NCI-H345 treated with DMSO at 0.1 percent for 48 hours (cell line): ENCODE results near the gene TACC2.
"Not testable (repeated sequence)": the region's sequence is repeated elsewhere in the genome, so short reads cannot be mapped to it uniquely, and the experiment has no call there.

Experiments used
- DNase-seq: peaks from one replicate; lab custom pipeline; 2025; ENCODE audit not compliant: unreplicated experiment; lab: John Stamatoyannopoulos, UW

TACC2 gene

GRCh38 chr10:122089311-122090017, 100.5 kb downstream of the TACC2 start:
- no peak for DNase-seq

GRCh38 chr10:122091722-122092121, 102.8 kb downstream of the TACC2 start:
- no peak for DNase-seq

- no peak for DNase-seq
Observed at GRCh38 chr10:122093076-122093475, 104.1 kb downstream of the TACC2 start.

GRCh38 chr10:122096181-122096580, 107.2 kb downstream of the TACC2 start:
- DNase-seq, result not testable (repeated sequence)

- DNase-seq, result no peak
Observed at GRCh38 chr10:122096705-122097104, 107.7 kb downstream of the TACC2 start.

- no peak for DNase-seq
Observed at GRCh38 chr10:122097935-122098334, 109.0 kb downstream of the TACC2 start.

- no peak for DNase-seq
Observed at GRCh38 chr10:122098924-122099323, 110.0 kb downstream of the TACC2 start.

GRCh38 chr10:122099562-122099961, 110.6 kb downstream of the TACC2 start:
- DNase-seq, result no peak

GRCh38 chr10:122102146-122102868, 113.3 kb downstream of the TACC2 start:
- DNase-seq, result no peak

- DNase-seq, result no peak
Observed at GRCh38 chr10:122102869-122103525, 114.0 kb downstream of the TACC2 start.

GRCh38 chr10:122103592-122103991, 114.6 kb downstream of the TACC2 start:
- no peak for DNase-seq

GRCh38 chr10:122108786-122109185, 119.8 kb downstream of the TACC2 start:
- not testable (repeated sequence) for DNase-seq

GRCh38 chr10:122112021-122112616, 123.2 kb downstream of the TACC2 start:
- no peak for DNase-seq

- no peak for DNase-seq
Observed at GRCh38 chr10:122112625-122113160, 123.7 kb downstream of the TACC2 start.

- DNase-seq, result no peak
Observed at GRCh38 chr10:122113161-122113944, 124.4 kb downstream of the TACC2 start.

- no peak for DNase-seq
Observed at GRCh38 chr10:122113945-122114747, 125.2 kb downstream of the TACC2 start.

- DNase-seq, result no peak
Observed at GRCh38 chr10:122115874-122116273, 126.9 kb downstream of the TACC2 start.

GRCh38 chr10:122116331-122116730, 127.4 kb downstream of the TACC2 start:
- no peak for DNase-seq

GRCh38 chr10:122117475-122117874, 128.5 kb downstream of the TACC2 start:
- no peak for DNase-seq
